Lung (tissue), 12 donors: ENCODE results near the gene TBC1D4. TPM values are rescaled to one million over a fixed set of nuclear protein-coding genes. Genes with fewer than 3 reads are reported as not detected.

Experiments
- ATAC-seq: fragments of 200-7000 bp; cut with Tn5 transposase; one replicate; pipeline ENCODE4 v1.9.1; 2020; ENCODE audit warnings: moderate number of reproducible peaks; ENCODE audit not compliant: insufficient read depth, low FRiP score
- DNase-seq, 3 donors: peaks; one replicate each; pipeline ENCODE4 v3.0.0-alpha.2; 2013 to 2017
- H3K27ac ChIP-seq, 2 donors: one replicate each; pipeline ENCODE4 v1.5.1; 2013; ENCODE audit warnings: mild to moderate bottlenecking in 2 of 2, moderate library complexity in 2 of 2, control low read depth in 1 of 2, inconsistent platforms in 1 of 2, low read depth in 1 of 2, low read length in 1 of 2
- H3K27me3 ChIP-seq, 3 donors: one replicate each; pipeline ENCODE4 v1.5.1; 2013; ENCODE audit warnings: low read length in 2 of 3; ENCODE audit not compliant: control insufficient read depth in 3 of 3, insufficient read depth in 3 of 3
- H3K36me3 ChIP-seq, 4 donors: one replicate each; pipeline ENCODE4 v1.5.1; 2013; ENCODE audit warnings: low read length in 4 of 4, mild to moderate bottlenecking in 1 of 4, moderate library complexity in 1 of 4; ENCODE audit not compliant: control insufficient read depth in 4 of 4, insufficient read depth in 4 of 4
- H3K4me1 ChIP-seq, 5 donors: one replicate each; pipeline ENCODE4 v1.5.1; 2013; ENCODE audit warnings: low read length in 5 of 5, mild to moderate bottlenecking in 2 of 5, moderate library complexity in 1 of 5; ENCODE audit not compliant: control insufficient read depth in 5 of 5, insufficient read depth in 5 of 5
- H3K4me3 ChIP-seq: one replicate; pipeline ENCODE4 v1.5.1; 2013; ENCODE audit warnings: mild to moderate bottlenecking, control low read depth, moderate library complexity
- H3K9ac ChIP-seq, 2 donors: one replicate each; pipeline ENCODE4 v1.5.1; 2013; ENCODE audit warnings: low read length in 2 of 2, control low read depth in 1 of 2; ENCODE audit not compliant: insufficient read depth in 1 of 2
- H3K9me3 ChIP-seq, 4 donors: one replicate each; pipeline ENCODE4 v1.5.1; 2013; ENCODE audit warnings: low read length in 3 of 4, mild to moderate bottlenecking in 1 of 4, moderate library complexity in 1 of 4; ENCODE audit not compliant: control insufficient read depth in 4 of 4, insufficient read depth in 3 of 4
- CTCF ChIP-seq: IDR thresholded peaks from 2 replicates; pipeline ENCODE4 v1.5.1; 2012; ENCODE audit warnings: mild to moderate bottlenecking; ENCODE audit errors: control extremely low read depth, extremely low read depth
- WGBS, 2 donors: extraction: QIAGEN DNeasy Blood & Tissue Kit; methylation state at CpG; one replicate each; pipeline ENCODE4 v1.1.7; 2013; 5-methylcytosine and 5-hydroxymethylcytosine counted together
- polyA plus RNA-seq, 2 donors: library from polyadenylated mRNA; stranded (reverse); fragments of 200-250 nt; gene quantifications; one replicate each; pipeline ENCODE4 v1.2.1, GENCODE V29; 2013
- total RNA-seq, 2 donors: library from RNA; depleted of rRNA in 1 of 2; stranded (reverse); fragments of >200 nt in 1 of 2; gene quantifications; one replicate each; pipeline ENCODE4 v1.2.1, GENCODE V29; 2014 to 2021
- donor health status: control.
- donor health status: control.
- donor health status: Bipolar disorder and iron deficiency.
- donor health status: healthy.
- donor health status: DM: yes; HTN: yes; CAD: no.

The TBC1D4 gene
- total and polyA plus RNA-seq, 4 donors, result 4.3 to 26.4 (median 14.0) TPM

- Histone ChIP-seq H3K27ac (no peak overlapping the region), H3K36me3 (peaks cover 0 to 4% (median 0%) of the 10 kb centered on the region in 4 donors), H3K27me3 (no peaks in the 10 kb centered on the region), H3K4me1 (peaks cover 0 to 14% (median 5%) of the 10 kb centered on the region in 5 donors), H3K9ac (no peak overlapping the region), H3K4me3 (no peak overlapping the region), H3K9me3 (no peaks in the 10 kb centered on the region)
- WGBS, 2 donors, result 31 to 52% methylated on average over 3 of the region's 3 CpGs
- no peak for DNase-seq
- no peak for ATAC-seq
- TF ChIP-seq CTCF, result no peak
Observed at GRCh38 chr13:75327135-75327510, 154.8 kb downstream of the TBC1D4 start.

GRCh38 chr13:75326173-75327134, 155.5 kb downstream of the TBC1D4 start:
- Histone ChIP-seq H3K4me3 (no peak overlapping the region), H3K9me3 (no peaks in the 10 kb centered on the region), H3K4me1 (peaks cover 0 to 14% (median 5%) of the 10 kb centered on the region in 5 donors), H3K36me3 (peaks cover 0 to 6% (median 0%) of the 10 kb centered on the region in 4 donors), H3K27me3 (no peaks in the 10 kb centered on the region), H3K9ac (peak overlapping the region in 1 of 2 donors; percentile 17), H3K27ac (peak overlapping the region; percentile 2 to 84)
- no peak for TF ChIP-seq CTCF
- ATAC-seq, result peak; percentile 60
- DNase-seq, result peak in 2 of 3 donors; percentile 50 to 53
- 47 to 53% methylated on average over 21 of the region's 21 CpGs for WGBS, 2 donors

DNA sequence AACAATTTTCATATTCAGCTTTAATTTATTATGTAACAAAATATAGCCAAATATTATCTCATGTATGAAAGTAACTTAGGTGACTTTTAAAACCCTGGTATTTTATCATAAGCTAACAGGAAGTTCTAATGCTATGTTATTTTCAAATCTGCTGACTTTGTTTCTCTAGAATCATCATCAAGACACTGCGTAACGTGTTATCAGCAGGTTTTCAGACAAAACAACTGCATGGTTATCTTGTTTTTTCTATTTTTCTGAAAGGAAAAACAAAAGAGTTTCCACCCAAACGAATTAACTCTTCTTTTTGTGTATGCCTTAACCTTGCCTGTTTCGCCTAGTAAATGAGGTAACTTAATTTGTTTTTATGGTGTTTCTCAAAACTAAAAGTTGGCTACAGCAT, 156.3 kb downstream of the TBC1D4 start:
- DNase-seq (no peak), ATAC-seq (no peak)
- Histone ChIP-seq H3K4me1 (peaks cover 0 to 14% (median 5%) of the 10 kb centered on the region in 5 donors), H3K27me3 (no peaks in the 10 kb centered on the region), H3K27ac (peak overlapping the region in 1 of 2 donors; percentile 84), H3K36me3 (peaks cover 0 to 6% (median 0%) of the 10 kb centered on the region in 4 donors), H3K9me3 (no peaks in the 10 kb centered on the region), H3K9ac (peak overlapping the region in 1 of 2 donors; percentile 17), H3K4me3 (no peak overlapping the region)
- WGBS, 2 donors, result 54 to 70% methylated on average over 4 of the region's 4 CpGs
- TF ChIP-seq CTCF, result no peak
